GM21786 (cell line): ENCODE measurements around the gene CFAP65.

Experiments
- ATAC-seq: cut with Tn5 transposase; IDR thresholded peaks from one replicate; pipeline ENCODE4 v1.9.1; 2021; ENCODE audit not compliant: unreplicated experiment

Gene CFAP65

GRCh38 chr2:218993345-218994315 is 47.7 kb downstream of the CFAP65 start, which contains the start of gene CRYBA2:
CRYBA2 (minus strand) TSS chr2:218993422; CDS start chr2:218993176, 246 bp downstream.
- ATAC-seq: no peak

GRCh38 chr2:218992703-218993344 is 48.5 kb downstream of the CFAP65 start:
- no peak for ATAC-seq

- ATAC-seq: no peak
Observed at GRCh38 chr2:218992196-218992595, 49.1 kb downstream of the CFAP65 start.

GRCh38 chr2:218991674-218992168 is 49.6 kb downstream of the CFAP65 start:
- ATAC-seq: no peak

- ATAC-seq: no peak
Observed at GRCh38 chr2:218990612-218991011, 50.7 kb downstream of the CFAP65 start.

GRCh38 chr2:218990052-218990451 is 51.3 kb downstream of the CFAP65 start:
- ATAC-seq: no peak

GRCh38 chr2:218988650-218989049 is 52.7 kb downstream of the CFAP65 start:
- ATAC-seq: no peak

- ATAC-seq: no peak
Observed at GRCh38 chr2:218988164-218988563, 53.2 kb downstream of the CFAP65 start.

GRCh38 chr2:218986148-218986761 is 55.1 kb downstream of the CFAP65 start:
- no peak for ATAC-seq

- ATAC-seq: no peak
Observed at GRCh38 chr2:218985325-218986091, 55.8 kb downstream of the CFAP65 start.

GRCh38 chr2:218985021-218985324 is 56.3 kb downstream of the CFAP65 start, which contains the start of gene FEV:
FEV (minus strand) TSS chr2:218985184; CDS start chr2:218985075, 109 bp downstream.
- no peak for ATAC-seq

GRCh38 chr2:218984239-218985020 is 56.9 kb downstream of the CFAP65 start:
- ATAC-seq: no peak

GRCh38 chr2:218983934-218984238 is 57.4 kb downstream of the CFAP65 start:
- ATAC-seq: no peak

GRCh38 chr2:218983263-218983933 is 57.9 kb downstream of the CFAP65 start:
- ATAC-seq: no peak

- ATAC-seq: no peak
Observed at GRCh38 chr2:218982586-218983262, 58.6 kb downstream of the CFAP65 start.

GRCh38 chr2:218981881-218982585 is 59.3 kb downstream of the CFAP65 start:
- ATAC-seq: no peak

GRCh38 chr2:218981390-218981880 is 59.9 kb downstream of the CFAP65 start:
- no peak for ATAC-seq

GRCh38 chr2:218980735-218981389 is 60.5 kb downstream of the CFAP65 start:
- ATAC-seq: no peak
